Glutamatergic neuron (in vitro differentiated cells): ENCODE results near the gene ZNF570. TPM values are rescaled to one million over a fixed set of nuclear protein-coding genes. Genes with fewer than 3 reads are reported as not detected.
A peak's percentile ranks its signal among the peaks of the same experiment; 100 is the strongest.

ENCODE experiments used
- DNase-seq: peaks from one replicate; pipeline ENCODE4 v3.0.0; 2022
- H3K27ac Mint-ChIP-seq: one replicate; pipeline ENCODE4 v1.8.0; 2020; ENCODE audit warnings: mild to moderate bottlenecking, mixed read lengths, inconsistent platforms; ENCODE audit not compliant: unreplicated experiment
- H3K27me3 Mint-ChIP-seq: one replicate; pipeline ENCODE4 v1.8.0; 2020; ENCODE audit warnings: mild to moderate bottlenecking, moderate library complexity, mixed read lengths, inconsistent platforms; ENCODE audit not compliant: unreplicated experiment
- H3K36me3 Mint-ChIP-seq: one replicate; pipeline ENCODE4 v1.8.0; 2020; ENCODE audit warnings: mild to moderate bottlenecking, mixed read lengths, inconsistent platforms; ENCODE audit not compliant: unreplicated experiment
- H3K4me1 Mint-ChIP-seq: one replicate; pipeline ENCODE4 v1.8.0; 2020; ENCODE audit warnings: mild to moderate bottlenecking, low read depth, mixed read lengths, inconsistent platforms; ENCODE audit not compliant: unreplicated experiment
- H3K4me3 Mint-ChIP-seq: one replicate; pipeline ENCODE4 v1.8.0; 2020; ENCODE audit warnings: mild to moderate bottlenecking, mixed read lengths, inconsistent platforms; ENCODE audit not compliant: unreplicated experiment
- H3K9me3 Mint-ChIP-seq: one replicate; pipeline ENCODE4 v1.8.0; 2020; ENCODE audit warnings: mild to moderate bottlenecking, moderate library complexity, mixed read lengths, inconsistent platforms; ENCODE audit not compliant: unreplicated experiment
- CTCF ChIP-seq: fragments of 200-600 bp; sonication (generic); IDR thresholded peaks from one replicate; pipeline ENCODE4 v1.5.0; 2021; ENCODE audit not compliant: partially characterized antibody, unreplicated experiment
- total RNA-seq: library from RNA; stranded (reverse); fragmentation: NEBNext Ultra II Directional; extraction: Animal tissue kit (Norgen Biotek cat#: 25700); gene quantifications from one replicate; pipeline ENCODE4 v1.2.1, GENCODE V29; 2021; ENCODE audit not compliant: unreplicated experiment

Gene ZNF570
- total RNA-seq, 1 donor from 2014 or later, result 14.5 TPM

GRCh38 chr19:37467608-37468090, 1.5 kb upstream of the ZNF570 start:
- Mint-ChIP-seq H3K4me1 (peaks cover 17% of the 10 kb centered on the region), H3K9me3 (peaks cover 26% of the 10 kb centered on the region), H3K4me3 (peak overlapping the region; percentile 97), H3K36me3 (peaks cover 27% of the 10 kb centered on the region), H3K27me3 (peaks cover 10% of the 10 kb centered on the region), H3K27ac (peak overlapping the region; percentile 68)
- no peak for TF ChIP-seq CTCF
- no peak for DNase-seq

- Mint-ChIP-seq H3K4me3 (peak overlapping the region; percentile 97), H3K27ac (peak overlapping the region; percentile 95), H3K4me1 (peaks cover 17% of the 10 kb centered on the region), H3K27me3 (peaks cover 10% of the 10 kb centered on the region), H3K36me3 (peaks cover 18% of the 10 kb centered on the region), H3K9me3 (peaks cover 26% of the 10 kb centered on the region)
- no peak for DNase-seq
- TF ChIP-seq CTCF, result no peak
Observed at GRCh38 chr19:37470216-37470615, 1.1 kb downstream of the ZNF570 start.

- peaks cover 37% of the 10 kb centered on the region for H3K36me3 Mint-ChIP-seq
Observed at GRCh38 chr19:37472165-37472564, 3.0 kb downstream of the ZNF570 start.

GRCh38 chr19:37484406-37485168, 15.4 kb downstream of the ZNF570 start:
- no peak overlapping the region for H3K4me3 Mint-ChIP-seq
- H3K36me3 Mint-ChIP-seq, result peaks cover 64% of the 10 kb centered on the region
- no peak for TF ChIP-seq CTCF
- no peak for DNase-seq
- peaks cover 32% of the 10 kb centered on the region for H3K9me3 Mint-ChIP-seq
- H3K27ac Mint-ChIP-seq, result no peak overlapping the region
- peaks cover 6% of the 10 kb centered on the region for H3K27me3 Mint-ChIP-seq
- no peaks in the 10 kb centered on the region for H3K4me1 Mint-ChIP-seq

More at GRCh38 chr19:37472165-37472564, 3.0 kb downstream of the ZNF570 start:
- no peak for DNase-seq
- H3K9me3 Mint-ChIP-seq, result peaks cover 18% of the 10 kb centered on the region
- peaks cover 10% of the 10 kb centered on the region for H3K27me3 Mint-ChIP-seq
- H3K27ac Mint-ChIP-seq, result no peak overlapping the region
- TF ChIP-seq CTCF, result no peak
- H3K4me3 Mint-ChIP-seq, result no peak overlapping the region
- peaks cover 12% of the 10 kb centered on the region for H3K4me1 Mint-ChIP-seq

- DNase-seq, result no peak
- no peak for TF ChIP-seq CTCF
- peaks cover 32% of the 10 kb centered on the region for H3K36me3 Mint-ChIP-seq
- H3K4me3 Mint-ChIP-seq, result no peak overlapping the region
- H3K9me3 Mint-ChIP-seq, result peaks cover 25% of the 10 kb centered on the region
- H3K27me3 Mint-ChIP-seq, result no peaks in the 10 kb centered on the region
- no peaks in the 10 kb centered on the region for H3K4me1 Mint-ChIP-seq
- H3K27ac Mint-ChIP-seq, result no peak overlapping the region
Observed at GRCh38 chr19:37492213-37492612, 23.1 kb downstream of the ZNF570 start.
